HG02885 (cell line): ENCODE results near the gene CLCA4.

Source experiments
- ATAC-seq: cut with Tn5 transposase; IDR thresholded peaks from one replicate; pipeline ENCODE4 v1.9.1; 2021; ENCODE audit warnings: mild to moderate bottlenecking; ENCODE audit not compliant: unreplicated experiment, poor library complexity

The CLCA4 gene

DNA sequence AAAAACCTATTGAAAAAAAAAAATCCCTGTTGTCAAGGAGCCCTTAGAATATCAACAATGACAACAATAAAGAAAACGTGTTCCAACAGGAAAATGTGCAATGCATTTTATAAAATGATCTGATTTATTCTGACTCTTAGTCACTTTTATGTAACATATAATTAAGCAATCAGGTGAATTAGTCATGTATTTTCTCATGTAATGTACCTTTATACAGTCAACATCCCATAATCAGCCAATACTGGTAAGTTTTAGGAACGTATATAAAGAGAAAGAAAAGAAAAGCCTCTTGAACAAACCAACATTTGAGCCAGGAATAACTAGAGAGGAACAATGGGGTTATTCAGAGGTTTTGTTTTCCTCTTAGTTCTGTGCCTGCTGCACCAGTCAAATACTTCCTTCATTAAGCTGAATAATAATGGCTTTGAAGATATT lies at the start of gene CLCA4:
TSS of gene CLCA4 (plus strand) at position 292 of the 435 bp plus-strand sequence. CDS start at position 334, 42 bp downstream.
- no peak for ATAC-seq

GRCh38 chr1:86498281-86498680 lies 48.6 kb upstream of the CLCA4 start:
- ATAC-seq, result no peak

- ATAC-seq, result peak; percentile 57
These were observed 46.8 kb upstream of the CLCA4 start for GRCh38 chr1:86499987-86500593.

DNA sequence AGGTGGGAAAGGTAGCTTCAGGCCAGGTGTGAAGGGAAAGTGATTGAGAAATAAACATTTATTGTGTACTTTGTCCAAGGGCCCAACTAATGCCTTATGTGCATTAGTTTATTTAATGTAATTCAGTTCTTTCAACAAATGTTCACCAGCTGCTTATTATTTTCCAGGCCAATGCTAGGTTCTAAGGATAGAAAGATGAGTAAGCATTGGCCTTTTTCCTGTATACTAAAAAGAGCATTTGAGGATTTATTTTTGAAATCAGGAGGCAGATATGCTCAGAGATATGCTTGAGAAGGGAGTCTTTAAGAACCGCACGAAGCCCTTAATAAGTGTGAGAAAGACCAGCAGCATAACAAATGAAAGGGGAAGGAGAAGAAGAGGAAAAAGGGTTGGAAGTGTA lies 46.2 kb upstream of the CLCA4 start:
- no peak for ATAC-seq

GRCh38 chr1:86502125-86502646 lies 44.7 kb upstream of the CLCA4 start:
- ATAC-seq, result peak; percentile 73

GRCh38 chr1:86502721-86503405 lies 44.0 kb upstream of the CLCA4 start:
- no peak for ATAC-seq

- ATAC-seq, result no peak
These were observed 43.3 kb upstream of the CLCA4 start for GRCh38 chr1:86503406-86504136.

GRCh38 chr1:86504137-86504479 lies 42.8 kb upstream of the CLCA4 start:
- no peak for ATAC-seq

- no peak for ATAC-seq
These were observed 41.8 kb upstream of the CLCA4 start for GRCh38 chr1:86504895-86505563.

DNA sequence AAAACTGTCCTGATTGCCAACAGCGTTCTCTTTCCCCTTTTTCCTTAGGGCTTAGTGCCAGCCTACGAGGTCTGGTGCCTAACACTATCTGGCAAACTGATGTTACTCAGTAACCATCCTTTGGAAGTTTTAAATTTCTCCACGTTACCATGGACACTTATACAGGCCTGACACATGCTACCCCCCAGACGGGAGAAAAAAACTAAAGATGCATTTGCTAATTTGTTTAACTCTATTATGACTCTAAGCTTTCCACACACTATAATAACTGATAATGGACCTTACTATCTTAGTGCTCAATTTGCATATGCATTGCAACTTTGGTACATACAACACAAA lies 41.3 kb upstream of the CLCA4 start:
- ATAC-seq, result no peak

- ATAC-seq, result peak; percentile 82
These were observed 38.8 kb upstream of the CLCA4 start for GRCh38 chr1:86507935-86508582.

DNA sequence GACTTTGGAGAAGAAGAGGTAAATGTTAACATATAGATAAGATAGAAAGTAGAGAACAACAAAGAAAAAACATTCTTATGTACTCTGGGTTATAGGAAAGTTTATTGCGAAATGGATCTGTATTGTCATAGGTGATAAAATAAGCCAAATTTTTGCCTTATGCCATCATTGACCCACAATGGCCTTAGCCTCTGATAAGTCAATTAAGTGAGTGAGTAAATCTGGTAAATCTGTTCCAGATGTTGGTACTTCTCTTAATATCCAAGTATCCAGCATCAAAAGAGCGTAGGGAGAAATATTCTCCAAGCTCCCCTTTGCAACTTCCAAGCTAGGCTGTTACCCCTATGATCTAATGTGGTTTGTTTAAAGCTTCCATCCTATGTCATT lies 38.3 kb upstream of the CLCA4 start:
- no peak for ATAC-seq

DNA sequence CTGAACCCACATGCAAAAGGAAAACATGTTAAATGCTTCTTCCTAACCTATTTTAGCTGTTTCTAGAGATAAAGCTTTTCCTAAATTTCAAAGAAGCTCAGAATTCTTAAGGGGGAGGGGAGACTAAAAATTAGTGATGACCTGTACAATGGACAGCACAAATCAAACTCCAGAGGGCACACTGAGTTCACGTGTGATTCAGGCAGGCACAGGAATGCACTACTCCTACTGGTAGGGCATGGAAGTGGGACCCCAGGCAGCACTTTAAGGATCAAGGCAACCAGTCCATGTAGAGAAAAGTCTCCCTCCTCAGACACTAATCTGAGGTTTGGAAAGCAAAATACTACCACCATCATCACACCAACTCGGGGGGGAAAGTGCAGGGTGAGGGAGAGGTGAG lies 31.3 kb upstream of the CLCA4 start:
- no peak for ATAC-seq

- ATAC-seq, result no peak
These were observed 30.5 kb upstream of the CLCA4 start for GRCh38 chr1:86516335-86516734.

DNA sequence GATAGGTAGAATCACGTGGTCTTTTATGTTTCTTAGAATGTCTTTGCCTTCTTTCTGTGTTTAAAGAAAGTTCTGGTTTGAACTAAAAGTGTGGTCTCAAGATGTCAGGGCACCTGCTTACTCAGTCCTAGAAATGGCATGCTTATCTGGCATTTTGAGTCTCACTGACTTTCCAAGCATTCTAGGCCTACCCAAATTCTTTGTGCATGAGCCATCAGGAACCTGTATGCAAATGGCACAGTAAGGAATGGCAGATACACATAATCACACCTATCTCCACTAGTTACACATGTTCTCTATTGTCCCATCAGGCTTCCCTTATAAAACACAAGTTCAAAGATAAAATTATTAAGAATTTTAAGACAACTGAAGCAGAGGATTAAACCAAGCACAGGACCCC lies 29.5 kb upstream of the CLCA4 start:
- no peak for ATAC-seq

DNA sequence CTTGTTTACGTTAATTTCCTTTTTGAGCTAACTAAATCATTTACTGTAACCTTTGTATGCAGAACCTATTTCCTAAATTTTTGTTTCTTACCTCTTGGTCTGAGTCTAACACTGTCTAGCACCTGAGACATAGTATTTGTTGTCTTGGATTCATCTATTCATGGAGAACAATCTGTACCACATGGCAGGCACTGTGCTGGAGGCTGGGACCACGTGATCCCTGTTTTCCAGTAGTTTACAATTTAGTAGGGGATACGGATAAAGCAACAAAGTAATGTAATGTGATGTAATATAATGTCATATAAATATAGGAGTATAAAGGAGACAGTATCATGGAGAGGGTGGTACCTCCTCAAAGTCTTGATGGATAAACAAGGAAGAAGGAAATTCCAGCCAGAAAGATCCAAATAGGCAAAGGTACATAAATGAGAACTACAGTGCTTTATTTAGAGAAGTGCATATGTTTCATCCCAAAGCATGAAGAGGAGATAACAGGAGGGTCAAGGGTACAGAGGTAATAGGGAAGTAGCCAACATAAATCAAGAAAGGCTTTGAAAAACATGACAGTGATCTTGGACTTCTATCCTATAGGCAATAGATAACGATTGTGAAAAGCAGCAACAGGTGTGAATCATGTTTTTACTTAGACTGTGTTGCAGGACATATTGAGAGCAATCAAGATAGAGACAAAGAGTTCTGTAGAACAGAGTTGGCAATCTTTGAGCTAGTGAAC lies 25.9 kb upstream of the CLCA4 start:
- ATAC-seq, result no peak

- ATAC-seq, result no peak
These were observed 25.4 kb upstream of the CLCA4 start for GRCh38 chr1:86521522-86521891.

- ATAC-seq, result no peak
These were observed 24.6 kb upstream of the CLCA4 start for GRCh38 chr1:86522240-86522639.

DNA sequence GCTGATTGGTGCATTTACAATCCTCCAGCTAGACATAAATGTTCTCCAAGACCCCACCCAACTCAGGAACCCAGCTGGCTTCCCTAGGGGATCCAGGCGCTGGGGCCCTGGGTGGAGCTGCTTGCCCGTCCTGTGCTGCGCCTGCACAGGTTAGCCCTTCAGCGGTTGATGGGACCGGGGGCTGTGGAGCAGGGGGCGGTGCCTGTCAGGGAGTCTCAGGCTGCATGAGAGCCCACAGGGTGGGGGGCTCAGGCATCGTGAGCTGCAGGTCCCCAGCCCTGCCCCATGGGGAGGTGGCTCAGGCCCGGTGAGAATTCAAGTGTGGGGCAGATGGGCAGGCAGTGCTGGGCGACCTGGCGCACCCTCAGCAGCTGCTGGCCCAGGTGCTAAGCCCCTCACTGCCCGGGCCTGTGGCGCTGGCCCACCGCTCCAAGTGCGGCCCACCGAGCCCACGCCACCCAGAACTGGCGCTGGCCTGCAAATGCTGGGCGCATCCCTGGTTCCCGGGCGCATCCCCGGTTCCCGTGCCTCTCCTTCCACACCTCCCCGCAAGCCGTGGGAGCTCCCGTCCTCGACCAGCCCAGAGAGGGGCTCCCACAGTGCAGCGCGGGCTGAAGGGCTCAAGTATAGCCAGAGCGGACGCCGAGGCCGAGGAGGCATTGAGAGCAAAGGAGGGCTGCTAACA lies 23.1 kb upstream of the CLCA4 start:
- ATAC-seq, result no peak
